Frontal cortex (tissue), 4 donors: ENCODE data around the gene SHISAL2A. TPM values are rescaled to one million over a fixed set of nuclear protein-coding genes. Genes with fewer than 3 reads are reported as not detected.
A peak's percentile ranks its signal among the peaks of the same experiment; 100 is the strongest.
"Not testable (repeated sequence)": the region's sequence is repeated elsewhere in the genome, so short reads cannot be mapped to it uniquely, and the experiment has no call there.

Experiments
- DNase-seq, 2 donors: peaks; one replicate each; pipeline ENCODE4 v3.0.0; 2012; ENCODE audit warnings: low spot score in 2 of 2
- FAIRE-seq: peaks from 2 replicates; lab custom pipeline; 2012; peaks lifted over from hg19 to GRCh38; lab: Jason Lieb, UNC
- total RNA-seq: library from RNA; depleted of rRNA; stranded (reverse); fragments of >200 nt; gene quantifications from one replicate; pipeline ENCODE4 v1.2.3, GENCODE V29; 2014
- donor health status: control.
- donor health status: control.
- donor health status: control.

Gene SHISAL2A
- total RNA-seq, 1 donor from 2014 or later: not detected

DNA sequence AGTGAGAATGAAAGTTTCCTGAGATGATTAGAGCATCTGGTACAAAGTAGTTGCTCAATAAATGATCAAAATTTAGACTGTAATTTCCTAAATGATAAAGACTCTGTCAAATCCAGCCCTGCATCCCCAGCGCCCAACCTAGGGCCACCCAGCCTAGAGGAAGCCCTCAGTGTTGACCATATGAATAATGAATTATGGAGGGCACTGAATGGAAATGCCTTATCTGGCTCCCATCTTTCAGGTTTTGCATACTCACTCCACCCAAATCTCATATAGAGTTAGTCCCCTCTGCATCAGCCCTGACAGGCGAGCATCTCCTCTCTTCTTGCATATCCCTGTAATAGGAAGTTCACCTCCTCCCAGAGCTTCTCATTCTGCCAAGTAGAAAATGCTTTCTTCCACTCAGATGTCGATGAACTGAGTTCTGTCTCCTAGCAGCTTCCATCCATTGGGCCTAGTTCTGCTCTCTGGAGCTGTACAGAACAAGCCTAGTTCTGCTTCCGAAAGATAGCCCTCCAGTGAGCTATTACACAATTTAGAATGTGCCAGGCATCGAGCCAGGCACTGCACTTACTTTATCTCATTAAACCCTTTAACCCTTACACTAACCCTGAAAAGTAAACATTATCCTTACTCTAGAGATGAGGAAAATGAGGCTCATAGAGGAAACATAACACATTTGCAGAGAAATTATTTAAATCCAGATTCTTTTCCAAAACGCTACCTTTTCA lies 44.3 kb downstream of the SHISAL2A start:
- no peak for DNase-seq
- no peak for FAIRE-seq

DNA sequence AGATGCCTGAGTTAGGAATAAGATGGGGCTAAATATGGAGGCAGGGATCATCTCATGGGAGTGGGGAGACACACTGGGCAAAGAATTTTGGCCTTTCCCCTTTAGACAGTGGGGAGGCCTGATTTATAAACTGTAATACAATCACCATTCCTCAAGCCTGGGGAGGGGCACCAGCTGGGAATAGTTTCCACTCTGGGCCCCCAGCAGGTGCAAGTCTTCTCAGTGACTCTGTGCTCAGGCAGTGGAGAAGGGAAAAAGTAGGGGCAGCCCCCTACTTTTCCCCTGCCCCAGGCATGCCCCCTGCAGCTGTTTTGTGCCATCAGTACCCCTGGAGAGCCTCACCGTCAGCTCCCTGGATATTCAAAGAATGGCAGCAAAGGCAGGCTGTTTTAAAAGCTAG lies 46.1 kb downstream of the SHISAL2A start:
- FAIRE-seq: no peak

GRCh38 chr1:52679498-52679897 lies 46.5 kb downstream of the SHISAL2A start:
- FAIRE-seq: no peak

More for the DNA sequence above, 46.1 kb downstream of the SHISAL2A start:
- no peak for DNase-seq

DNA sequence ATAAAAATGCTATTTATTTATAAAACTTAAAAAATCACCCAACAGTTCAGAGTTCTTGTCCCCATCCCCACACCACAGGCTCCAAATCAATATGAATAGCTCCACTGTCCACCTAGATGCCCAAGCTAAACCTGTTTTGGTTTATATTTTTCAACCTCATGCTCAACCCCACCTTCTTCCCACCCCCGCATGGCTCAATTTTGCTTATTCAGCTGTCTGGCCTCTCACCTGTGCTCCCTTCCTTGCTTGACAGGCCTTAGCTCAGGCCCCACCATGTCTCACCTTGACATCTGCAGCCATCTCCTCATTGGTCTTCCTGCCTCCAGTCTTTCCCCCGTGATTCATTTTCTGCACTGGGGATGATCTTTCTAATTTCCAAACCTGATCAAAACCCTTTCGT lies 47.4 kb downstream of the SHISAL2A start:
- DNase-seq: no peak
- FAIRE-seq: no peak

More at GRCh38 chr1:52679498-52679897, 46.5 kb downstream of the SHISAL2A start:
- DNase-seq: no peak

GRCh38 chr1:52681136-52681535 lies 48.2 kb downstream of the SHISAL2A start:
- DNase-seq (no peak), FAIRE-seq (no peak)

DNA sequence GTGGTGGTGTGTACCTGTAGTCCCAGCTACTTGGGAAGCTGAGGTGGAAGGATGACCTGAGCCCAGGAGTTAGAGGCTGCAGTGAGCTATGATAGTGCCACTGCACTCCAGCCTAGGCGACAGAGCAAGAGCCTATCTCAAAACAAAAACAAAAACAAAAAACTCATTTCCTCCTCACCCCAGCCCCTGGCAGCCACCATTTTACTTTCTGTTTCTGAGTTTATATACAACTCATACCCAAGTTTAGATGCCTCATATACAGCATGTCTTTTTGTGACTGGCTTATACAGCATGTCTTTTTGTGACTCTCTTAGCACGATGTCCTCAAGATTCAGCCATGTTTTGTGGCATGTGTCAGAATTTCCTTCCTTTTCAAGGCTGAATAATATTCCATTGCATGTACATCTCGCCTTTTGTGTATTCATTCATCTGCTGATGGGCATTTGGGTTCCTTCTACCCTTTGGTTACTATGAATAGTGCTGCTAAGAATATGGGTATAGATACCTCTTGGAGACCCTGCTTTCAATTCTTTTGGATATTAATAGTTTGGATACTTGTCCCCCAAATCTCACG lies 50.5 kb downstream of the SHISAL2A start:
- FAIRE-seq: no peak
- no peak for DNase-seq

- FAIRE-seq: no peak
- DNase-seq: no peak
These were observed 51.6 kb downstream of the SHISAL2A start for GRCh38 chr1:52684545-52684944.

GRCh38 chr1:52686261-52686751 lies 53.3 kb downstream of the SHISAL2A start:
- peak in 1 of 2 donors; percentile 58 for DNase-seq
- FAIRE-seq: not testable (repeated sequence)

DNA sequence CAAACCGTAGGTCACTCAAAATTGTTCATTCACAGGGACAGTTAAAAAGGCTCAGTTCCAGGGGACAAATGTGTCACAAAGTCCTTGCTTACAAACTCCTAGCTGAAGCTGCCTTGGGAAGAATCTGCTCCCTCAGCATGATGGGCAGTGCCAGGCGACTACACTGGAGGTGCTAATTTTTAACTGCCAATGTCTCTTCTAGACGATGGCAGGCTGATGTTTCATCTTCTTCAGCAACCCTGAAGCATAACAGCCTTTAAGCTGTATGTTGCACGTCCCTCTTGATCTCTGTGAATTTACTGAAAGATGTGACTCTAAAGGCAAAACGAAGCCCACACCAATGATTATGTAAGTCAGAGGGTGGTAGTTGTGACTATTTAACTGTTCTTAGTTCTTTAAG lies 53.9 kb downstream of the SHISAL2A start:
- no peak for FAIRE-seq
- DNase-seq: no peak

GRCh38 chr1:52691821-52692220 lies 58.9 kb downstream of the SHISAL2A start:
- DNase-seq (no peak), FAIRE-seq (no peak)

DNA sequence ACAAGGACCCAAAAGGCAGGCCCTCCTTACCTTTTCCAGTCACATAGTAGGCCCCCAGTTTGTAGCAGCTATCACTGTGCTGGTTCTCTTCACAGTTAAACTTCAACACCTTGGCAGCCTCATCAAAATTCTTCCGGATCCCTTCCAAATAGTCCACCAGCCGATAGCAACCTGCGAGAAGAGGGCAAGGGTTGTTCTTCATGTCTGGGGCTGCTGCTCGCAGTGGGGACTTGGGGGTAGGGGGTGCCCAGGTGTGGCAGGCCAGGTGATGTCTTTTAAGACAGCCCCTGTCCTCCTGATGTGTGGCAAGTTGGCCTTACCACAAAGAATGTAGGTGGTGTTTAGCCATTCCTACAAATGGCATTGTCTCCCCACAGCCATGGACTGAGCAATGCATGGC lies 59.7 kb downstream of the SHISAL2A start:
- DNase-seq (no peak), FAIRE-seq (no peak)

DNA sequence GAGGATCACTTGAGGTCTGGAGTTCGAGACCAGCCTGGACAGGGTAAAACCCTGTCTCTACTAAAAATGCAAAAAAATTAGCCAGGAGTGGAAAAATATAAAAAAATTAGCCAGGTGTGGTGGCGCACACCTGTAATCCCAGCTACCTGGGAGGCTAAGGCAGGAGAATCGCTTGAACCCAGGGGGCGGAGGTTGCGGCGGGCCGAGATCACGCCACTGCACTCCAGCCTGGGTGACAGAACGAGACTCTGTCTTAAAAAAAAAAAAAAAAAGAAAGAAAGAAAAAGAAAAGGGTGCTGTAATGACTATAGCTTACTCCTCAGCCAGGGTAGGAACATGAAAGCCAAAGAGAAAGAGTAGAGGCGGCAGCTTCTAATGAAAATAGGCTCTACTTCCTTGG lies 60.4 kb downstream of the SHISAL2A start:
- FAIRE-seq, DNase-seq: not testable (repeated sequence)

DNA sequence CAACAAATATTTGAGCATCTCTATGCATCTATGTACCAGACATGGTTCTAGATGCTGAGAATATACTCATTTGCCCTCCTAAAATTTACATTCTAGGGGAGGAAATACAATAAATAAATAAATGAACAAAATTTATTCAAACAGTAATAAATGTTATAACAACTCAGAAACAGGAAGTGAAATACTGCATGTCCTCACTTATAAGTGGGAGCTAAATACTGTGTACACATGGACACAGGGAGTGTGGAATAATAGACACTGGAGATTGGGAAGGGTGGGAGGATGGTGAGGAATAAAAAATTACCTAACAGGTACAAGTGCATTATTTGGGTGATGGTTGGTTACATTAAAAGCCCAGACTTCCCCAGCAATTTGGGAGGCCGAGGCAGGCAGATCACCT lies 60.9 kb downstream of the SHISAL2A start:
- DNase-seq (no peak), FAIRE-seq (no peak)

- FAIRE-seq: no peak
- DNase-seq: no peak
These were observed 62.7 kb downstream of the SHISAL2A start for GRCh38 chr1:52695627-52696026.

GRCh38 chr1:52697795-52698674 lies 65.1 kb downstream of the SHISAL2A start, which contains the start of gene COA7:
Gene COA7 (minus strand): TSS chr1:52698347. CDS start chr1:52698326, 21 bp downstream.
- peak; percentile 82 to 87 for DNase-seq
- FAIRE-seq: no peak

GRCh38 chr1:52702886-52703787 lies 70.2 kb downstream of the SHISAL2A start:
- FAIRE-seq (no peak), DNase-seq (peak; percentile 69 to 80)

DNA sequence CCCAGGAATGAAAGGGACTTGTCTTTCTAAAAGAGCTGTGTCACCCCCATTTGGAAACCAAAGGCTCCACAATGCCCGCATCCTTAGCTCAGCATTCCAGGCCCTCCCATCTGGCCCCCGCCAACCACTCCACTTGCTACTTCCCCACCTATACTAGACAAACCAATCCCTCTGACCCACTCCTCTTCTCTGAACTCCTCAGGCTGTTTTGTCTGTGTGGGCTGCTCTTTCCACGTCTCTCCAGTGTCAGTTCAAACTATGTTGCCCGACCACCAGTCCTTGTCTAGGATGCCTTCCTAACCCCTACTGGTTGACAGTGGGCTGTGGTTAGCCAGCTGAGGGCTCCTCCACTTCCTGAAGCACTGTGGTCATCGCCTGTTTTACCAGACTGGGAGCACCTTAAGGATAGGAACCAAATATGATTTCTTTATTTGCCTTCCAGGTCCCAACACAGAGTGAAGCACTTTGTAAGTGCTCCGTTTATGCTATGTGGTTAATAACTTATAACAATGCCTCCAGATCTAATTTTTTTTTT lies 73.2 kb downstream of the SHISAL2A start:
- DNase-seq (no peak), FAIRE-seq (no peak)
